ENCODE data around the gene NNMT. TPM values are rescaled to one million over a fixed set of nuclear protein-coding genes. Genes with fewer than 3 reads are reported as not detected.

NNMT gene
- total RNA-seq, 1 experiment from 2014 or later: not detected

GRCh38 chr11:114280696-114281095 lies 15.5 kb upstream of the NNMT start:
- peak; percentile 65 for DNase-seq (ENCODE audit: low spot score)
- in situ Hi-C loops (cut with HindIII; ENCODE audit: low sequenced_read_pairs): no loop called here

- in situ Hi-C loops (cut with HindIII; ENCODE audit: low sequenced_read_pairs): no loop called here
- no peak for DNase-seq (ENCODE audit: low spot score)
Measured at GRCh38 chr11:114281388-114281956, 14.7 kb upstream of the NNMT start.

- in situ Hi-C loops (cut with HindIII; ENCODE audit: low sequenced_read_pairs): no loop called here
- no peak for DNase-seq (ENCODE audit: low spot score)
Measured at GRCh38 chr11:114282488-114282887, 13.7 kb upstream of the NNMT start.

GRCh38 chr11:114283422-114283821 lies 12.8 kb upstream of the NNMT start:
- in situ Hi-C loops (cut with HindIII; ENCODE audit: low sequenced_read_pairs): no loop called here
- no peak for DNase-seq (ENCODE audit: low spot score)

GRCh38 chr11:114284021-114284420 lies 12.2 kb upstream of the NNMT start:
- in situ Hi-C loops (cut with HindIII; ENCODE audit: low sequenced_read_pairs): no loop called here
- no peak for DNase-seq (ENCODE audit: low spot score)

GRCh38 chr11:114284914-114285313 lies 11.3 kb upstream of the NNMT start:
- no peak for DNase-seq (ENCODE audit: low spot score)
- in situ Hi-C loops (cut with HindIII; ENCODE audit: low sequenced_read_pairs): no loop called here

GRCh38 chr11:114285599-114285998 lies 10.6 kb upstream of the NNMT start:
- no peak for DNase-seq (ENCODE audit: low spot score)
- in situ Hi-C loops (cut with HindIII; ENCODE audit: low sequenced_read_pairs): no loop called here

- no peak for DNase-seq (ENCODE audit: low spot score)
- in situ Hi-C loops (cut with HindIII; ENCODE audit: low sequenced_read_pairs): no loop called here
Measured at GRCh38 chr11:114286229-114286628, 10.0 kb upstream of the NNMT start.

GRCh38 chr11:114287154-114287553 lies 9.0 kb upstream of the NNMT start:
- in situ Hi-C loops (cut with HindIII; ENCODE audit: low sequenced_read_pairs): no loop called here
- no peak for DNase-seq (ENCODE audit: low spot score)

- DNase-seq (ENCODE audit: low spot score): no peak
- in situ Hi-C loops (cut with HindIII; ENCODE audit: low sequenced_read_pairs): no loop called here
Measured at GRCh38 chr11:114288136-114288535, 8.1 kb upstream of the NNMT start.

- in situ Hi-C loops (cut with HindIII; ENCODE audit: low sequenced_read_pairs): no loop called here
- DNase-seq (ENCODE audit: low spot score): no peak
Measured at GRCh38 chr11:114289779-114290178, 6.4 kb upstream of the NNMT start.

- in situ Hi-C loops (cut with HindIII; ENCODE audit: low sequenced_read_pairs): no loop called here
- DNase-seq (ENCODE audit: low spot score): no peak
Measured at GRCh38 chr11:114290503-114291235, 5.5 kb upstream of the NNMT start.

- no peak for DNase-seq (ENCODE audit: low spot score)
Measured at GRCh38 chr11:114291381-114291780, 4.8 kb upstream of the NNMT start.

GRCh38 chr11:114291842-114292680 lies 4.1 kb upstream of the NNMT start:
- no peak for DNase-seq (ENCODE audit: low spot score)
- in situ Hi-C loops (cut with HindIII; ENCODE audit: low sequenced_read_pairs): no loop called here

More at GRCh38 chr11:114291381-114291780, 4.8 kb upstream of the NNMT start:
- in situ Hi-C loops (cut with HindIII; ENCODE audit: low sequenced_read_pairs): no loop called here

GRCh38 chr11:114293201-114293711 lies 2.9 kb upstream of the NNMT start:
- DNase-seq (ENCODE audit: low spot score): no peak
- in situ Hi-C loops (cut with HindIII; ENCODE audit: low sequenced_read_pairs): no loop called here

GRCh38 chr11:114296605-114297372 lies 590 bp downstream of the NNMT start:
- in situ Hi-C loops (cut with HindIII; ENCODE audit: low sequenced_read_pairs): no loop called here
- no peak for DNase-seq (ENCODE audit: low spot score)

- in situ Hi-C loops (cut with HindIII; ENCODE audit: low sequenced_read_pairs): no loop called here
- DNase-seq (ENCODE audit: low spot score): no peak
Measured at GRCh38 chr11:114297806-114298709, 1.9 kb downstream of the NNMT start.

GRCh38 chr11:114298710-114299109 lies 2.5 kb downstream of the NNMT start:
- in situ Hi-C loops (cut with HindIII; ENCODE audit: low sequenced_read_pairs): no loop called here

More at GRCh38 chr11:114298710-114299109, 2.5 kb downstream of the NNMT start:
- DNase-seq (ENCODE audit: low spot score): no peak

Data from G401 (cell line).